ENCODE measurements around the gene INSM1. TPM values are rescaled to one million over a fixed set of nuclear protein-coding genes. Genes with fewer than 3 reads are reported as not detected.

The INSM1 gene
- polyA plus RNA-seq, 1 of the 3 experiments (the other 2 are of a cell fraction), result not detected

DNA sequence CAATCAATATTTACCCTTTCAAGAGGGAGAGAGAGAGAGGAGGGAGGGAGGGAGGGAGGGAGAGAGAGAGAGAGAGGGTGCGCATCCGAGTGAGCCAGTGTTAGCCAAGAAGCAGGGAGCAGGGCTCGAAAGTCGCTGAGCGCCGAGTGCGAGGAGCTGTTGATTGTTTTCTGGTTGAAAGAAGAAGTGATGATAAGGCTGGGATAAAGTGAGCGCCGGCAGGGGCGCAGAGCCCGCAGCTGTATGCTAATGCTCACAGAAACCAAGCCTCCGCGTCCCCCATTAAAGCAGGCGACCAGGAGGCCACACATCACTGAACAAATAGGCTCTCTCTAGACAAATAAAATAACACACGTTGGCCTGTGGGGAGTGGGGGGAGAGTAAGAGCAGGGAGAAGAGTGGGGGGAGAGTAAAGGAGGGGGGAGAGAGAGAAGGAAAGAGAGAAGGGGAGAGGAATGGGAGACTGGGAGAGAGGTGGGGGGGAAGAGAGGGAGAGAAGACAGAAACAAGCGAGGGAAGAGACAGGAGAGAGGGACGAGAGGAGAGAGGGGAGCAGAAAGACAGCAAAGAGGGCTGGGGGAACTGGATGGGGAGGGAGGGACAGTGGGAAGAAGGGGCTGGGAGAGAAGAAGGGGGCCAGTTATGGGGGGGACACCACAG, 5.0 kb upstream of the INSM1 start:
- Histone ChIP-seq H3K27me3 (ENCODE audit: insufficient read depth) (peaks cover 65% of the 10 kb centered on the region), H3K27ac (ENCODE audit: low read depth in 2 of 2, low read length in 1 of 2) (no peak overlapping the region), H3K9ac (no peak overlapping the region), H3F3A (replicated peaks; ENCODE audit: insufficient read depth) (peaks cover 4% of the 10 kb centered on the region), H4K20me1 (ENCODE audit: insufficient read depth) (no peaks in the 10 kb centered on the region), H3K4me2 (no peak overlapping the region), H3K4me3 (ENCODE audit: low read depth in 2 of 2, low read length in 1 of 2) (no peak overlapping the region), H2AFZ (ENCODE audit: low read depth) (no peak overlapping the region), H3K9me3 (no peaks in the 10 kb centered on the region), H3K79me2 (ENCODE audit: insufficient read depth) (no peaks in the 10 kb centered on the region), H3K36me3 (replicated peaks in 1 of 2; ENCODE audit: control insufficient read depth in 1 of 2, insufficient read depth in 2 of 2, low read length in 1 of 2) (no peaks in the 10 kb centered on the region), H3K9me2 (no peaks in the 10 kb centered on the region), H3K4me1 (ENCODE audit: control insufficient read depth in 1 of 2, insufficient read depth in 2 of 2, low read depth in 1 of 2, low read length in 1 of 2) (no peaks in the 10 kb centered on the region)
- CTCF ChIA-PET, result interaction anchor here (0.6 to 5.5 kb wide), 4 partner anchors 8 to 231 kb away, joined by 3 to 36 read pairs (median 5); no protein-coding TSS in a partner anchor
- TF ChIP-seq, protein P1, sequence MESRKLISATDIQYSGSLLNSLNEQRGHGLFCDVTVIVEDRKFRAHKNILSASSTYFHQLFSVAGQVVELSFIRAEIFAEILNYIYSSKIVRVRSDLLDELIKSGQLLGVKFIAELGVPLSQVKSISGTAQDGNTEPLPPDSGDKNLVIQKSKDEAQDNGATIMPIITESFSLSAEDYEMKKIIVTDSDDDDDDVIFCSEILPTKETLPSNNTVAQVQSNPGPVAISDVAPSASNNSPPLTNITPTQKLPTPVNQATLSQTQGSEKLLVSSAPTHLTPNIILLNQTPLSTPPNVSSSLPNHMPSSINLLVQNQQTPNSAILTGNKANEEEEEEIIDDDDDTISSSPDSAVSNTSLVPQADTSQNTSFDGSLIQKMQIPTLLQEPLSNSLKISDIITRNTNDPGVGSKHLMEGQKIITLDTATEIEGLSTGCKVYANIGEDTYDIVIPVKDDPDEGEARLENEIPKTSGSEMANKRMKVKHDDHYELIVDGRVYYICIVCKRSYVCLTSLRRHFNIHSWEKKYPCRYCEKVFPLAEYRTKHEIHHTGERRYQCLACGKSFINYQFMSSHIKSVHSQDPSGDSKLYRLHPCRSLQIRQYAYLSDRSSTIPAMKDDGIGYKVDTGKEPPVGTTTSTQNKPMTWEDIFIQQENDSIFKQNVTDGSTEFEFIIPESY (IDR thresholded peaks at IDR 0.05; ENCODE audit: borderline replicate concordance, low read depth), result no peak
- TF ChIP-seq SIN3A (IDR thresholded peaks at IDR 0.05; ENCODE audit: borderline replicate concordance, low read depth, low read length) (no peak), PBX3 (IDR thresholded peaks at IDR 0.05) (no peak), EP300 (IDR thresholded peaks at IDR 0.05; ENCODE audit: borderline replicate concordance in 1 of 2, low read depth in 1 of 2, low read length in 1 of 2) (no peak), NFIC (IDR thresholded peaks at IDR 0.05; ENCODE audit: borderline replicate concordance) (no peak), USF2 (IDR thresholded peaks at IDR 0.05; ENCODE audit: borderline replicate concordance, low read depth, low read length) (no peak), FOSL2 (IDR thresholded peaks at IDR 0.05; ENCODE audit: borderline replicate concordance, low read depth) (no peak), MXI1 (IDR thresholded peaks at IDR 0.05; ENCODE audit: low read depth, low read length) (no peak), MAX (IDR thresholded peaks at IDR 0.05; ENCODE audit: low read depth) (no peak), GATA2 (CRISPR knock-in tag; IDR thresholded peaks at IDR 0.05) (no peak), MEF2A (IDR thresholded peaks at IDR 0.05; ENCODE audit: borderline replicate concordance, low read depth) (no peak), GABPA (IDR thresholded peaks at IDR 0.05; ENCODE audit: low read depth) (no peak), TCF12 (IDR thresholded peaks at IDR 0.05) (no peak), JUND (IDR thresholded peaks at IDR 0.05) (no peak), IRF3 (IDR thresholded peaks at IDR 0.05; ENCODE audit: low read depth, low read length) (no peak)
- peak; percentile 38 for DNase-seq
- whole genome bisulfite sequencing (ENCODE audit: low lambda C conversion rate), result 4% methylated on average over 17 of the region's 17 CpGs
- POLR2A ChIA-PET, result no interaction called here

All from SK-N-SH (cell line).